HG03342 (cell line): ENCODE data around the gene MEF2D.

Source experiments
- ATAC-seq: cut with Tn5 transposase; IDR thresholded peaks from one replicate; pipeline ENCODE4 v1.9.1; 2021; ENCODE audit warnings: mild to moderate bottlenecking, moderate library complexity; ENCODE audit not compliant: unreplicated experiment

Gene MEF2D

DNA sequence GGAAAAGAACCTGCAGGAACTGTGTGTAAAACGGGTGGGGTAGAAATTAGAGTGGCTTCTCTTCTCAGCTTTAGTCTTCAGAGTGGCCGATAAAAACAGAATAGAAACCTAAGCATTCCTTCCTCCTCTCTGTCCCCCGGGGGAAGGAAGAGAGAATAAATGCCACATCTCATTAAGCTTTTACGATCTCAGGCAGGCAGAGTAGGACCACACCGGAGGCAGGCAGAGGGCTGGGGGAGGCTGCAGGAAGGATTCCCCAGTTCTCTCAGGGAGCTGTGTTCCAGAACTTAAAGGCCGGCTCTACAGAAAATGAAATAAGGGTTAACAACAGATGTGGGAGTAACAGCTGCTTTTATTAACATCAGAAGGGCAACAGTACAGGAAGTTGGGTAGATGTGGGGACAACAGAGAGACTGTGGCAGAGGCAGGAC, 24.5 kb upstream of the MEF2D start:
- no peak for ATAC-seq

GRCh38 chr1:156524481-156524869, 23.9 kb upstream of the MEF2D start:
- peak; percentile 62 for ATAC-seq

GRCh38 chr1:156523801-156524480, 23.4 kb upstream of the MEF2D start:
- ATAC-seq = no peak

GRCh38 chr1:156522443-156522970, 21.9 kb upstream of the MEF2D start:
- ATAC-seq = no peak

- ATAC-seq = no peak
Observed at GRCh38 chr1:156517748-156518147, 17.2 kb upstream of the MEF2D start.

DNA sequence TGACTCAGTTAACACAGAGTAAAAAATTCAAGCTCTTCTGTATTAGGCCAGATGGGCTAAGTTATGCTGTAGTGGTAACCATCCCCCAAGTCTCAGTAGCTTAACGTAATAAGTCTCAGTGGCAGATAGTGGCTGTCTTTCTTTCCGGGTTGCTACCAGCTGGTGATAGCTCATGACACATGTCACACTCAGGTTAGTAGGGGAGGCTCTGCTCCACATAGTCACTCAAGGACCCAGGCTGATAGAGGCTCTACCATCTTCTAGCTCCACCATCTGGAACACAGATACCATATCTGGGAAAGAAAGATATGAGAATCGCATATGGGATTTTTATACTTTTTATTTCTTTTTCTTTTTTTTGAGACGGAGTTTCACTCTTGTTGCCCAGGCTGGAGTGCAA, 16.2 kb upstream of the MEF2D start:
- ATAC-seq = no peak

DNA sequence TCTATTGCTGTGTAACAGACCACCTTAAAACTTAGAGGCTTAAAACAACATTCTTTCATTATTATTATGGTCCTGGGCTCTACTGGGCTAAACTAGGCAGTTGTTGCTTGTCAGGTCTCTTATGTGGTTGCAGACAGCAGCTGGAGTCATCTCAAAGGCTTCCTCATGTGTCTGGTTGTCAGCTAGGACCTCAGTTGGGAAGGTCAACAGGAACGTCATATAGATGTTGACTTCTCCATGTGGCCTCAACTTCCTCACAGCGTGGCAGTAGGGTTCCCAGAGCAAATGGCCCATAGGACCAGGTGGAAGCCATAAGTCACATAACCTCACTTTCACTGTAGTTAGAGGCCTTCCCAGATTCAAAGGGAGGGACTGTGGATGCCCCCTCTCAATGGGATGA, 15.4 kb upstream of the MEF2D start:
- no peak for ATAC-seq

GRCh38 chr1:156513185-156513584, 12.6 kb upstream of the MEF2D start:
- ATAC-seq = no peak

DNA sequence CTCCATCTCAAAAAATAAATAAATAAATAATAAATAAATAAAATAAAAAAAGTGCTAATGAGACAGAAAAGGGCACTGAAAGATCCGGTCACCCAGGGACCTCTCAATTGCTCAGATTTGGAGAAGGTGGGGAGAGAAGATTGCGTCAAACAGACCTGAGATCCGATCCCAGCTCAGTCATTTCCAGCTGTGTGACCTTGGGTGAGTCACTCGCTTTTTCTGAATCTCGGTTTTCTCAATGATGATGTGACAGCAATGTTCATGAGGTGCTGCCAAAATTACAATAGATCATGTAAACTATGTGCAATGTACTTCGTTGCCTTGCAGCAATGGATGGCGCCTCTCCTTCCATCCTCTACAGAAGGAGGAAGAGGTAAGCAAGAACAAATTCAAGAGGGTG, 11.1 kb upstream of the MEF2D start:
- no peak for ATAC-seq

GRCh38 chr1:156510709-156511108, 10.1 kb upstream of the MEF2D start:
- ATAC-seq = no peak

- no peak for ATAC-seq
Observed at GRCh38 chr1:156509424-156510034, 9.0 kb upstream of the MEF2D start.

- no peak for ATAC-seq
Observed at GRCh38 chr1:156508955-156509234, 8.3 kb upstream of the MEF2D start.

GRCh38 chr1:156508205-156508954, 7.8 kb upstream of the MEF2D start:
- ATAC-seq = no peak

- no peak for ATAC-seq
Observed at GRCh38 chr1:156506450-156506849, 5.9 kb upstream of the MEF2D start.

DNA sequence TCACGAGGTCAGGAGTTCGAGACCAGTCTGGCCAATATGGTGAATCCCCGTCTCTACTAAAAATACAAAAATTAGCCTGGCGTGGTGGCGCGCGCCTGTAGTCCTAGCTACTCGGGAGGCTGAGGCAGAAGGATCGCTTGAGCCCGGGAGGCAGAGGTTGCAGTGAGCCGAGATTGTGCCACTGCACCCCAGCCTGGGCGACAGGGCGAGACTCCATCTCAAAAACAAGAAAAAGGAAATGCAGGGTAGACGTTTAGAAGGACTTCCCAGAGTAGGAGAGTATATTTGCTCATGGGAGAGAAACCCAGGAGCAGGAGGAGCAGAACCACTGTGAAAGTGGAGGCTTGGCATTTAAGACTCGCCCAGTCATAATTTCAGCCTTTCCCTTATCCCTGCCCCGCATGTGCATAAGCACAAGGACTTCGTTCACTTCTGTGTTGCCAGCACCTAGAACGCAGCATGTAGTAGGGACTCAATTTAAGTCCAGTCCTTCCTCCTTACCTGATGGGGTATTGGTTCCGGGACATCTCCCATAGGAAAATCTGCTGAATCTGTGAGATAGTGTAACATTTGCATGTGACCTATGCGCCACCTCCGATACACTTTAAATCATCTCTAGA, 5.2 kb upstream of the MEF2D start:
- ATAC-seq = no peak

DNA sequence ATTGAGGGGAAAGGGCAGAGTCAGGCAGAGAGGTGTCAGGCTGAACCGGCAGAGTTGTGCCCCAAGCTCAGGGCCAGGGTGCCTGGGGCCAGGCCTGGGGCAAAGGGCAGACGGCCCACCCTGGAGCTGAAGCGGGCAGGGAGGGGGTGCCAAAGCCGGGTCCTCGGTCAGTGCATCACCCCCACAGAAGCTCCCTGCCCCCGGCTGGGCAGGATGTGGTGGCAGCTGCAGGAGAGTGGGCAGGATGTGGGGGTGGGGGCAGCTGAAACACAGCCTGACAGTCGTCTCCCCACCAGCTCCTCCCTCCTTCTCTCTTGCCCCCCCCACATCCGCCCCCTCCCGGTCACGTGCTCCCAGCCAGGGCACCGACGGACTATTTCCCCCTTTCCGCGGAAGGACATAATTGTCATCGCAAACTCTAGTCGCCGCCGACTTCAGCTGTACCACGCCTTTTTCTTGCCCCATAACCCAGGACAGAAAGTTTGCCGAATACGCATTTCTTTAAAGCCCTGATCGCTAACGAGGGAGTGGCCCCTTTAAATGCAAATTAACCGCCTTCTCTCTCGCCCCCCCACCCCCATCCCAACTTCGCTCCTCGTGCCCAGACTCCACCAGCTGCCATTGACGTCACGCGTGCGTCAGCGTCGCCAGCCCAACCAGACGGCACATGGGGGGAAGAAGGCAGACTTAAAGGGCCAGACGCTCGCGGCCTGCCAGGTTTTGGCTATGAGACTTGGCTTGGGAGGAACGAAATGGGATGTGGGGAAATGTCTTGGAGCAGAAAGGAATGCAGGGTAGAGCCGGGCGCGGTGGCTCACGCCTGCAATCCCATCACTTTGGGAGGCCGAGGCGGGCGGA, 4.5 kb upstream of the MEF2D start:
- peak; percentile 32 for ATAC-seq

DNA sequence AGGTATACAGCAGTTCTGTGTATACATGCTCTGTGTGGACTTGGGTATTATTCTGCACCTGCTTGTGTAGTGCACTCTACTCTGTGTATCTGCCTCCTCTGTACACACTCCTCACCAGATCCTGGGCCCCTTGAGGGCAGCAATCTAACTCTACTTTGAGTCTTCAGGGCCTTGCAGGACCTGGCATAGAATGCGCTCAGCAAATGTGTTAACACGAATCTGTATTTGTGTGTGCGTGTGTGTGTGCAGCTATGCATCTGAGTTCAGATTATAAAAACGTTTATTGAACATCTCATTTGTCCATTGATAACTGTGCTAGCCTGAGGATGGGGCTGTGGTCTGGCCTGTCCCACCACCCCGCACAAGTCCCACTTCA, 3.9 kb upstream of the MEF2D start:
- no peak for ATAC-seq

DNA sequence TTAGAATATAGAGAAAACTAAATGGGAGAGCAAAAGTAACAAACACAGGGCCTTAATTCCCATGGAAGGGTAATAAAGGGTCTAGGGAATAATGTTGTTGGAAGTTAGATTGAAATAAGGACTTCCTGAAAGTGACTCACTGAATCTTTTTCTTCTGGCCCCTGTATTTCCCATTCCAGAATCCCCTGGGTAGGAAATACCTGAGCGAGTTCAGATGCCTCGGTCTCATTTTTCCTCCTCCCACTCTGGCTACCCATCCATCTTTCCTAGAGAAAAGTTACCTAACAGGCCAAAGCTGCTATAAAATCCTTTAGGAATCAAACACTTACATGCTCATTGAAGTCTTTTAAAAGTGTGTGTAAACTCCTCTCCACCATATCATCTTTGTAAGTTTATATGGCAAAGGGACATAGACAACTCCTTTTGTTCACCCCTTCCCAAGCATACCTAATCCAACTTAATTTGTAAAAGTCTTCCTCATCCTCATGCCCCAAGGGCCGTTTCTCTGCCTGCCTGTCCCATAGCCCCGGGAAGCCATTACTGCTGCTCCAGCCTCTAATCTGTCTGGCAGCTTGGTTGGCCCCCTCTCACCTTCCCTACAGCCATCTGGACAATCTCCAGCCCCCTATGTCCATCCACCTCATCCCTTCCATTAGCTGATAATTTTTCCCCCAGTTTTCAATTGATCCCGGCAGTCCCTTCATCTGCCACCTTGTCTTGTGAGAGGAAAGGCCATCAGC, 3.3 kb upstream of the MEF2D start:
- ATAC-seq = no peak

- no peak for ATAC-seq
Observed at GRCh38 chr1:156502894-156503697, 2.5 kb upstream of the MEF2D start.
